ENCODE data around the gene HTR3D. TPM values are rescaled to one million over a fixed set of nuclear protein-coding genes. Genes with fewer than 3 reads are reported as not detected.
"Not testable (repeated sequence)": the region's sequence is repeated elsewhere in the genome, so short reads cannot be mapped to it uniquely, and the experiment has no call there.

The HTR3D gene
- total and polyA plus RNA-seq, 9 of the 15 experiments (the other 6 are each of a cell fraction or from before 2014, with no cell fraction given): not detected

DNA sequence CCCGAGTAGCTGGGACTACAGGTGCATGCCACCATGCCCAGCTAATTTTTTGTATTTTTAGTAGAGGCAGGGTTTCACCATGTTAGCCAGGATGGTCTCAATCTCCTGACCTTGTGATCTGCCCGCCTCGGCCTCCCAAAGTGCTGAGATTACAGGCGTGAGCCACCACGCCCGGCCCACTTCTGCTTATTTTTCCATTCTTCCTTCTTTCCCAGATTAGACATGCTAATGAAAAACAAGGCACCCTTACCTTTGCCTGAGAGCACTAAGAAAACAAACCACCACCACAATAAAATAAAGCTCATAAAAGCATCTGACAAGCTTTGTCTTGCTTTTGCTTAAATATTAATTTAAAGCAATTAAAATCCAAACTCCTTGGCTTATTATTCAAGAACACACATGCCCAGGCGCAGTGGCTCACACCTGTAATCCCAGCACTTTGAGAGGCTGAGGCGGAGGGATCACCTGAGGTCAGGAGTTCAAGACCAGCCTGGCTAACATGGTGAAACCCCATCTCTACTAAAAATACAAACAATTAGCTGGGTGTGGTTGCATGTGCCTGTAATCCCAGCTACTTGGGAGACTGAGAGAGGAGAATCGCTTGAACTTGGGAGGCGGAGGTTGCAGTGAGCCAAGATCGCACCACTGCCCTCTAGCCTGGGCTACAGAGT is 24.3 kb upstream of the HTR3D start:
- H4K20me1 ChIP-seq (replicated peaks; ENCODE audit: control insufficient read depth, insufficient read depth, low read length); H3K27ac ChIP-seq (ENCODE audit: extremely low read depth, low read depth, low read length); intact Hi-C loops (cut with micrococcal nuclease); FAIRE-seq; H2AFZ ChIP-seq (ENCODE audit: low read depth, low read length); BruUV-seq (replicated peaks); H3K9me3 ChIP-seq (replicated peaks; ENCODE audit: control insufficient read depth, insufficient read depth, low read depth, low read length); ATAC-seq; H3K27me3 ChIP-seq (ENCODE audit: control insufficient read depth in 2 of 2, insufficient read depth in 2 of 2, low read length in 2 of 2); in situ Hi-C loops (cut with MboI); H3K4me3 ChIP-seq; H3K9ac ChIP-seq (ENCODE audit: insufficient read depth in 1 of 2, low read depth in 2 of 2, low read length in 2 of 2); DNase-seq (ENCODE audit: extremely low read depth in 1 of 4, low spot score in 3 of 4); CTCF ChIA-PET (ENCODE audit: low intra/inter-chr PET ratio); H3K9me1 ChIP-seq (ENCODE audit: control insufficient read depth, insufficient read depth, low read length); H3K4me2 ChIP-seq (ENCODE audit: insufficient read depth, low read length): not testable (repeated sequence)
- POLR2A ChIA-PET: interaction anchor here (0.6 to 2.4 kb wide), 3 partner anchors 9 to 123 kb away, joined by 3 to 15 read pairs (median 5); partner anchors contain the start of gene PARL
- H3K36me3 ChIP-seq (ENCODE audit: control insufficient read depth, insufficient read depth, low read length): peaks cover 67% of the 10 kb centered on the region
- 73% methylated on average over 10 of the region's 11 CpGs for WGBS (ENCODE audit: insufficient coverage, low coverage, missing lambda C conversion rate)
- H3K4me1 ChIP-seq (replicated peaks in 1 of 2; ENCODE audit: control insufficient read depth in 2 of 2, insufficient read depth in 2 of 2, low read length in 2 of 2): peaks cover 6 to 12% of the 10 kb centered on the region in 2 experiments; a peak in 3 of 5 replicates
- peaks cover 39% of the 10 kb centered on the region for H3K79me2 ChIP-seq (ENCODE audit: control insufficient read depth, insufficient read depth, low read length)

DNA sequence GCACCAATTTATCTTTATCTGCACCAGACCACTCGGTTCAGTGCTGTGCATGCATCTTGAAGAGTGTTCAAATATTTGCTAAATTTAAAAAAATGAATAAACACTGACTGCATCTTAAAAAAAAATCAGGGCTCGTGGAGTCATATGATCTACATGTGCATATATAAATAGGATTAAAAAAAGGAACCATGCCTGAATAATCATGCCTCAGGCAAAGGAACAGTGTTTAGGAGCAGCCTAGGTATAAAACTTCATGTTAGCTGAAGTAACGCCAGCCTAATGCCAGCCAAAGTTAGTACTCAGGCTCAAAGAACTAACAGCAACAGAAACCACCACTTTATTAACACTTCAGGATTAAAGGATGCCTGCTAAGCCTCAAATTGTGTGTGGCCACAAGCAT is 23.4 kb upstream of the HTR3D start:
- Histone ChIP-seq H3K36me3 (ENCODE audit: control insufficient read depth, insufficient read depth, low read length) (peaks cover 68% of the 10 kb centered on the region), H3K27me3 (ENCODE audit: control insufficient read depth in 2 of 2, insufficient read depth in 2 of 2, low read length in 2 of 2) (no peaks in the 10 kb centered on the region), H2AFZ (ENCODE audit: low read depth, low read length) (no peak overlapping the region), H3K4me2 (ENCODE audit: insufficient read depth, low read length) (no peak overlapping the region), H4K20me1 (replicated peaks; ENCODE audit: control insufficient read depth, insufficient read depth, low read length) (no peaks in the 10 kb centered on the region; the same call in 1 of the 2 replicates), H3K27ac (ENCODE audit: extremely low read depth, low read depth, low read length) (no peak overlapping the region), H3K79me2 (ENCODE audit: control insufficient read depth, insufficient read depth, low read length) (peaks cover 38% of the 10 kb centered on the region), H3K4me3 (no peak overlapping the region), H3K4me1 (replicated peaks in 1 of 2; ENCODE audit: control insufficient read depth in 2 of 2, insufficient read depth in 2 of 2, low read length in 2 of 2) (peaks cover 6 to 12% of the 10 kb centered on the region in 2 experiments; a peak in 3 of 5 replicates), H3K9me3 (replicated peaks; ENCODE audit: control insufficient read depth, insufficient read depth, low read depth, low read length) (no peaks in the 10 kb centered on the region), H3K9me1 (ENCODE audit: control insufficient read depth, insufficient read depth, low read length) (no peaks in the 10 kb centered on the region), H3K9ac (ENCODE audit: insufficient read depth in 1 of 2, low read depth in 2 of 2, low read length in 2 of 2) (no peak overlapping the region)
- FAIRE-seq (no peak), ATAC-seq (no peak), DNase-seq (ENCODE audit: extremely low read depth in 1 of 4, low spot score in 3 of 4) (no peak)
- intact Hi-C loops (cut with micrococcal nuclease) (no loop called here), in situ Hi-C loops (cut with MboI) (no loop called here)
- 71% methylated on average over 3 of the region's 3 CpGs for WGBS (ENCODE audit: insufficient coverage, low coverage, missing lambda C conversion rate)
- no TSS peak for BruUV-seq (replicated peaks)
- no peak for TF ChIP-seq KDM2B (CRISPR knock-in tag; IDR thresholded peaks at IDR 0.05)
- no peak for TF ChIP-seq CREM (IDR thresholded peaks at IDR 0.05; ENCODE audit: low read depth)
- TF ChIP-seq, protein P1, sequence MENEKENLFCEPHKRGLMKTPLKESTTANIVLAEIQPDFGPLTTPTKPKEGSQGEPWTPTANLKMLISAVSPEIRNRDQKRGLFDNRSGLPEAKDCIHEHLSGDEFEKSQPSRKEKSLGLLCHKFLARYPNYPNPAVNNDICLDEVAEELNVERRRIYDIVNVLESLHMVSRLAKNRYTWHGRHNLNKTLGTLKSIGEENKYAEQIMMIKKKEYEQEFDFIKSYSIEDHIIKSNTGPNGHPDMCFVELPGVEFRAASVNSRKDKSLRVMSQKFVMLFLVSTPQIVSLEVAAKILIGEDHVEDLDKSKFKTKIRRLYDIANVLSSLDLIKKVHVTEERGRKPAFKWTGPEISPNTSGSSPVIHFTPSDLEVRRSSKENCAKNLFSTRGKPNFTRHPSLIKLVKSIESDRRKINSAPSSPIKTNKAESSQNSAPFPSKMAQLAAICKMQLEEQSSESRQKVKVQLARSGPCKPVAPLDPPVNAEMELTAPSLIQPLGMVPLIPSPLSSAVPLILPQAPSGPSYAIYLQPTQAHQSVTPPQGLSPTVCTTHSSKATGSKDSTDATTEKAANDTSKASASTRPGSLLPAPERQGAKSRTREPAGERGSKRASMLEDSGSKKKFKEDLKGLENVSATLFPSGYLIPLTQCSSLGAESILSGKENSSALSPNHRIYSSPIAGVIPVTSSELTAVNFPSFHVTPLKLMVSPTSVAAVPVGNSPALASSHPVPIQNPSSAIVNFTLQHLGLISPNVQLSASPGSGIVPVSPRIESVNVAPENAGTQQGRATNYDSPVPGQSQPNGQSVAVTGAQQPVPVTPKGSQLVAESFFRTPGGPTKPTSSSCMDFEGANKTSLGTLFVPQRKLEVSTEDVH (IDR thresholded peaks at IDR 0.05; ENCODE audit: low read depth, partially characterized antibody): no peak
- TF ChIP-seq, protein P2, sequence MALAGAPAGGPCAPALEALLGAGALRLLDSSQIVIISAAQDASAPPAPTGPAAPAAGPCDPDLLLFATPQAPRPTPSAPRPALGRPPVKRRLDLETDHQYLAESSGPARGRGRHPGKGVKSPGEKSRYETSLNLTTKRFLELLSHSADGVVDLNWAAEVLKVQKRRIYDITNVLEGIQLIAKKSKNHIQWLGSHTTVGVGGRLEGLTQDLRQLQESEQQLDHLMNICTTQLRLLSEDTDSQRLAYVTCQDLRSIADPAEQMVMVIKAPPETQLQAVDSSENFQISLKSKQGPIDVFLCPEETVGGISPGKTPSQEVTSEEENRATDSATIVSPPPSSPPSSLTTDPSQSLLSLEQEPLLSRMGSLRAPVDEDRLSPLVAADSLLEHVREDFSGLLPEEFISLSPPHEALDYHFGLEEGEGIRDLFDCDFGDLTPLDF (CRISPR knock-in tag; IDR thresholded peaks at IDR 0.05): no peak
- CTCF ChIA-PET (ENCODE audit: low intra/inter-chr PET ratio): no interaction called here
- POLR2A ChIA-PET: interaction anchor here (2.4 kb wide), 1 partner anchor 8 kb away, joined by 15 read pairs; no protein-coding TSS in a partner anchor
